GM12878 (cell line): ENCODE data around the gene SEMA4A. TPM values are rescaled to one million over a fixed set of nuclear protein-coding genes. Genes with fewer than 3 reads are reported as not detected.

Experiments used
- BRCA1 ChIP-seq: IDR thresholded peaks from 2 replicates; pipeline ENCODE4 v1.6.1; 2011; ENCODE audit warnings: low read depth, low read length, improper control_type of control experiment
- CBFB ChIP-seq: IDR thresholded peaks from 2 replicates; pipeline ENCODE4 v1.6.1; 2016; ENCODE audit warnings: antibody characterized with exemption, low read depth
- CBX5 ChIP-seq: sonication (generic); IDR thresholded peaks from 2 replicates; pipeline ENCODE4 v1.6.1; 2016; ENCODE audit warnings: low read depth, moderate library complexity, mild to moderate bottlenecking, inconsistent platforms
- CEBPZ ChIP-seq: fragments of 150-350 bp; IDR thresholded peaks from 2 replicates; pipeline ENCODE4 v1.6.1; 2016; ENCODE audit warnings: low read depth, low read length
- CHD2 ChIP-seq: IDR thresholded peaks from 2 replicates; pipeline ENCODE4 v1.6.1; 2011; ENCODE audit warnings: low read depth, low read length, improper control_type of control experiment, borderline replicate concordance
- CREB1 ChIP-seq: IDR thresholded peaks from 2 replicates; pipeline ENCODE4 v1.6.1; 2012; ENCODE audit warnings: low read depth, mild to moderate bottlenecking, inconsistent platforms
- E2F8 ChIP-seq: fragments of 450-650 bp; IDR thresholded peaks from 2 replicates; pipeline ENCODE4 v1.6.1; 2018; ENCODE audit warnings: mild to moderate bottlenecking, low read depth, moderate library complexity; ENCODE audit not compliant: partially characterized antibody
- EGR1 ChIP-seq, 2 experiments: IDR thresholded peaks; 1 replicate in 1 of 2; 2 replicates in 1 of 2; pipeline ENCODE4 v1.6.1; 2011 to 2012; ENCODE audit warnings: low read depth in 2 of 2, low read length in 2 of 2, borderline replicate concordance in 1 of 2, mild to moderate bottlenecking in 1 of 2, moderate library complexity in 1 of 2
- HDAC6 ChIP-seq: fragments of 200-600 bp; sonication (generic); IDR thresholded peaks from one replicate; pipeline ENCODE4 v1.8.0; 2017; ENCODE audit warnings: antibody characterized with exemption; ENCODE audit not compliant: unreplicated experiment
- IKZF2 ChIP-seq, 2 experiments: fragments of 450-650 bp; IDR thresholded peaks; 2 replicates each; pipeline ENCODE4 v1.6.1; 2017; ENCODE audit warnings: mild to moderate bottlenecking in 2 of 2, moderate library complexity in 2 of 2
- IRF3 ChIP-seq: fragments of 450-650 bp; IDR thresholded peaks from 2 replicates; pipeline ENCODE4 v1.6.1; 2014; ENCODE audit warnings: mild to moderate bottlenecking
- JUND ChIP-seq: IDR thresholded peaks from 2 replicates; pipeline ENCODE4 v1.6.1; 2012; ENCODE audit warnings: low read depth, mild to moderate bottlenecking, low read length, improper control_type of control experiment, moderate library complexity
- MEF2B ChIP-seq: fragments of 450-650 bp; IDR thresholded peaks from 2 replicates; pipeline ENCODE4 v1.6.1; 2018; ENCODE audit warnings: mild to moderate bottlenecking, moderate library complexity; ENCODE audit not compliant: partially characterized antibody, poor library complexity, severe bottlenecking
- MTA2 ChIP-seq: fragments of 450-650 bp; IDR thresholded peaks from 2 replicates; pipeline ENCODE4 v1.6.1; 2016; ENCODE audit warnings: low read depth, mild to moderate bottlenecking, moderate library complexity
- NFXL1 ChIP-seq: fragments of 450-650 bp; IDR thresholded peaks from 2 replicates; pipeline ENCODE4 v1.6.1; 2017; ENCODE audit warnings: antibody characterized with exemption, mild to moderate bottlenecking, borderline replicate concordance
- RCOR1 ChIP-seq: conservative IDR thresholded peaks from 2 replicates; pipeline ENCODE4 v1.6.1; 2012; ENCODE audit warnings: low read depth, low read length, improper control_type of control experiment
- RELA ChIP-seq: fragments of 450-650 bp; IDR thresholded peaks from 2 replicates; pipeline ENCODE4 v1.8.0; 2014; ENCODE audit warnings: borderline replicate concordance; ENCODE audit not compliant: partially characterized antibody
- SIN3A ChIP-seq: IDR thresholded peaks from 2 replicates; pipeline ENCODE4 v1.6.1; 2012; ENCODE audit warnings: low read depth, low read length, improper control_type of control experiment
- SREBF2 ChIP-seq: IDR thresholded peaks from 2 replicates; pipeline ENCODE4 v1.6.1; 2012; ENCODE audit warnings: mild to moderate bottlenecking, low read length
- SUZ12 ChIP-seq: fragments of 200-600 bp; sonication (generic); IDR thresholded peaks from one replicate; pipeline ENCODE4 v1.6.1; 2018; ENCODE audit warnings: antibody characterized with exemption, mild to moderate bottlenecking; ENCODE audit not compliant: unreplicated experiment
- TAF1 ChIP-seq: IDR thresholded peaks from 2 replicates; pipeline ENCODE4 v1.6.1; 2011; ENCODE audit warnings: mild to moderate bottlenecking, low read depth, low read length, borderline replicate concordance
- TCF12 ChIP-seq: IDR thresholded peaks from 2 replicates; pipeline ENCODE4 v1.6.1; 2011; ENCODE audit warnings: low read depth, mild to moderate bottlenecking, low read length
- polyA plus RNA-seq, 11 experiments: library from polyadenylated mRNA; depleted of rRNA in 4 of 11; unstranded in 6 of 11; stranded (reverse) in 5 of 11; fragments of >200 nt; fragmentation: Nextera tagmentation in 4 of 11; fragmentation: Illumina TruSeq in 1 of 11; extraction: Ambion mirVana in 4 of 11; extraction: Trizol in 1 of 11; gene quantifications; 1 replicate in 1 of 11; 2 replicates in 10 of 11; pipeline versions ENCODE4 v1.2.1 to v1.2.3, GENCODE V29; 2011 to 2016; ENCODE audit warnings: inconsistent platforms in 2 of 11, missing spikeins in 2 of 11, low read depth in 1 of 11
- total RNA-seq, 4 experiments: library from RNA; depleted of rRNA in 3 of 4; stranded (reverse); fragments of >200 nt in 3 of 4; fragmentation: Illumina TruSeq in 1 of 4; extraction: Trizol in 1 of 4; gene quantifications; 2 replicates each; pipeline versions ENCODE4 v1.2.1 to v1.2.3, GENCODE V29; 2013 to 2021
- TF ChIP-seq, protein P1 (sequence below): IDR thresholded peaks from 2 replicates; pipeline ENCODE4 v1.6.1; 2012; ENCODE audit warnings: low read depth, low read length, improper control_type of control experiment

Gene SEMA4A
- total and polyA plus RNA-seq, 10 of the 15 experiments (the other 5 are each of a cell fraction or from before 2014, with no cell fraction given) = 2.6 to 64.2 (median 32.8) TPM

DNA sequence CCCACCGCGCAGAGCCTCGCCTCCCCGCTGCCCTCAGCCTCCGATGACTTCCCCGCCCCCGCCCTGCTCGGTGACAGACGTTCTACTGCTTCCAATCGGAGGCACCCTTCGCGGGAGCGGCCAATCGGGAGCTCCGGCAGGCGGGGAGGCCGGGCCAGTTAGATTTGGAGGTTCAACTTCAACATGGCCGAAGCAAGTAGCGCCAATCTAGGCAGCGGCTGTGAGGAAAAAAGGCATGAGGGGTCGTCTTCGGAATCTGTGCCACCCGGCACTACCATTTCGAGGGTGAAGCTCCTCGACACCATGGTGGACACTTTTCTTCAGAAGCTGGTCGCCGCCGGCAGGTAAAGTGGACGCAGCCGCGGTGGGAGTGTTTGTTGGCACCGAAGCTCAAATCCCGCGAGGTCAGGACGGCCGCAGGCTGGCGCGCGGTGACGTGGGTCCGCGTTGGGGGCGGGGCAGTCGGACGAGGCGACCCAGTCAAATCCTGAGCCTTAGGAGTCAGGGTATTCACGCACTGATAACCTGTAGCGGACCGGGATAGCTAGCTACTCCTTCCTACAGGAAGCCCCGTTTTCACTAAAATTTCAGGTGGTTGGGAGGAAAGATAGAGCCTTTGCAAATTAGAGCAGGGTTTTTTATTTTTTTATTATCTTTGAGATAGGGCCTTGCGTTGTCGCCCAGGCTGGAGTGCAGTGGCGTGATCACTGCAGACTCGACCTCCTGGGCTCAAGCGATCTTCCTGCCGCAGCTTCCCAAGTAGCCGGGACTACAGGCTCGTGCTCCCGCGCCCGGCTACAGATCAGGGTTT, 59.7 kb downstream of the SEMA4A start, which contains the start of gene PMF1 (continued):
- TF ChIP-seq RCOR1 = peak; percentile 90; the same call in 1 of the 2 replicates
- TF ChIP-seq HDAC6 = peak; percentile 49
- peak; percentile 27 for TF ChIP-seq MEF2B
- TF ChIP-seq IRF3 = peak; percentile 79; the same call in 1 of the 2 replicates
- no peak for TF ChIP-seq SUZ12
- TF ChIP-seq CBX5 = no peak
- TF ChIP-seq TCF12 = 0 out of 2 replicates have a peak, but pooled peaks have one; percentile 25
- peak in 1 of 2 experiments; percentile 92; a peak in 2 of 3 replicates for TF ChIP-seq EGR1 (IDR thresholded peaks at IDR 0.05; ENCODE audit: borderline replicate concordance in 1 of 2, low read depth in 2 of 2, low read length in 2 of 2)
- no peak; the same call in none of the 2 replicates for TF ChIP-seq CBFB
- no peak for TF ChIP-seq RELA
- TF ChIP-seq SIN3A = peak; percentile 29; the same call in 1 of the 2 replicates
- no peak for TF ChIP-seq NFXL1
- peak; percentile 22 to 45; a peak in 3 of 4 replicates for TF ChIP-seq IKZF2 (IDR thresholded peaks at IDR 0.05)
- TF ChIP-seq JUND = no peak
- TF ChIP-seq MTA2 = no peak
- no peak for TF ChIP-seq SREBF2
- peak; percentile 85 for TF ChIP-seq TAF1
- no peak for TF ChIP-seq CEBPZ
- TF ChIP-seq, protein P1, sequence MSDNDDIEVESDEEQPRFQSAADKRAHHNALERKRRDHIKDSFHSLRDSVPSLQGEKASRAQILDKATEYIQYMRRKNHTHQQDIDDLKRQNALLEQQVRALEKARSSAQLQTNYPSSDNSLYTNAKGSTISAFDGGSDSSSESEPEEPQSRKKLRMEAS = peak; percentile 40; the same call in 1 of the 2 replicates
- peak; percentile 41 for TF ChIP-seq E2F8
- TF ChIP-seq CREB1 = peak; percentile 94
- TF ChIP-seq CHD2 = peak; percentile 98
- peak; percentile 83 for TF ChIP-seq BRCA1
